Measurements from ENCODE around the gene ZRANB3.

DNA sequence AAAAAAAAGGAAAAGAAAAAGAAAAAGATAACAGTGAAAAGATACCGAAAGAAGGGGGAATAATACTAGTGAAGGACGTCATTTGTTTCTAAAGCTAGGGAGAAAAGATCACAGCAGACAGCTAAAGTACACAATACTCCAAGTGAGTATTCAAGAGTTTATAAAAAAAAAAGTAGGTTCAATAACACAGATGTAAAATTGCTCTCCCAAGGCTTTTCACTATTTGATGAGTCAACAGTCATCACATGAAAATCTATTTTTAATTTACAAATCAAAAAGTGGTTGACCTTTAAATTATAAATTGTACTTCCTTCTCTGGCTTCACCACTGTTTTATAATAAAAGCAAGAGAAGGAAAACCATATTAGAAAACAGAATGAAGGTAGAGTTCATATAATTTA is 144.0 kb downstream of the ZRANB3 start:
- TF ChIP-seq EZH2 (IDR thresholded peaks at IDR 0.05; ENCODE audit: borderline replicate concordance, low read depth, low read length, poor library complexity, severe bottlenecking): no peak
- no peak for TF ChIP-seq CTCF (conservative IDR thresholded peaks at IDR 0.05; ENCODE audit: low read depth, low read length)

Measured in A673 (cell line).